ENCODE data around the gene ODF2L.

Gene ODF2L

GRCh38 chr1:86303041-86303690 lies 93.0 kb downstream of the ODF2L start:
- no peak for DNase-seq
